Renal cortex interstitium (tissue), 11 donors: ENCODE data around the gene EMX1. TPM values are rescaled to one million over a fixed set of nuclear protein-coding genes. Genes with fewer than 3 reads are reported as not detected.

Source experiments
- DNase-seq, 11 donors: peaks; one replicate each; pipeline ENCODE4 v3.0.0-alpha.2; 2013; ENCODE audit warnings: low read depth in 9 of 11, low spot score in 4 of 11; ENCODE audit errors: extremely low read depth in 1 of 11
- polyA plus RNA-seq, 3 donors: library from polyadenylated mRNA; unstranded; fragments of 120-200 nt; gene quantifications; one replicate each; pipeline ENCODE4 v1.2.1, GENCODE V29; 2013; ENCODE audit not compliant: insufficient read length in 3 of 3

Gene EMX1
- polyA plus RNA-seq, 3 donors = 30.2 to 48.9 (median 43.7) TPM

DNA sequence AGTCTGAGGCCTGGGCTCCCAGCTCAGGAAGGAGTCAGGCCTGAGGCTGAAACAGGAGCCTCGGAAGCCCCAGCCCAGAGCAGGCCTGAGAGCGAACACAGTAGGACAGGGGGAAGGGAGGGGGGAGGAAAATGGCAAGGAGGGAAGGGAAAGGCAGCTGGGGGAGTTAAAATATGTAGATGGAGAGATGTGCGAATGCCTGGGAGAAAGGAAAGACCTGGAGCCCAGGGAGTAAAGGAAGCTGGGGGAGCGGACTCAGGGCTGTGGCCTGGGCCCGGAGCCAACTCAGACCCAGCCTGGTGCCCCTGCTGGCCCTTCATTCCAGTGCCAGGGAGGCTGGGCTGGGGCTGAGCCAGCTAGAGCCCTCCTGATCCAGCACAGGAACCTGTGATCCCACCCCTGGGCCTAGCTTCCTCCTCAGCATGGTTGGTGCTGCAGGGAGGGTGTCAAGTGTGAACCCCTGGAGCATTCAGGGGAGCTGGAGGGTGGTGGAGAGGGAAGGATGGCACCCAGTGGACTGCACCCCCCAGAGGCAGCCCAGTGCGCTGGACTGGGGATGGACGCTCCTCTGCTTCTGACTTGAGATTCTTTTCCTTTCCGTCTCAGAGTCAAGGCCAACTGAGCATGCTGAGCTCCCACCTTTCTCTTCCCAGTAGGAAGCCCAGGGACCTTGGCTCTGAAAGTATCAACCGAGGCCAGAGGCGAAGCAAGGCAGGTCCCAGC, 46.3 kb downstream of the EMX1 start:
- peak in 3 of 11 donors; percentile 40 to 55 (median 52) for DNase-seq

DNA sequence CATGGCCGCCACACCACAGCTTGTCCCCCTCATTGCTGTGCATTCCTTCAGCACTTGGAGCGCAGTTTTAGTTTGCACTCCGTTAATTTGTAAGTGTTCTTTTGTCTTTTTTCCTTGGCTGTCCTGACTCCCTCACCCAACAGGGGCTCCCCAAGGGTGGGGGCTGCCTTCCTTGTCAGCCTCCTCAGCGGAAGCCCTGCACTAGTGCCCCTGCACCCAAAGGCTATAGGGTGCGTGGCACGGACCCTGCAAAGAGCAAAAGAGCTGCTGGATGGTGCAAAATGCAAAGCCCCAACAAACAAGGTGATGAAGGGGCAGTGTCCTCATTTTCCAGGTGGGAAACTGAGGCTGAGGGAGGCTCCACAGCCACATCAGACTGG, 46.8 kb downstream of the EMX1 start:
- DNase-seq = no peak

DNA sequence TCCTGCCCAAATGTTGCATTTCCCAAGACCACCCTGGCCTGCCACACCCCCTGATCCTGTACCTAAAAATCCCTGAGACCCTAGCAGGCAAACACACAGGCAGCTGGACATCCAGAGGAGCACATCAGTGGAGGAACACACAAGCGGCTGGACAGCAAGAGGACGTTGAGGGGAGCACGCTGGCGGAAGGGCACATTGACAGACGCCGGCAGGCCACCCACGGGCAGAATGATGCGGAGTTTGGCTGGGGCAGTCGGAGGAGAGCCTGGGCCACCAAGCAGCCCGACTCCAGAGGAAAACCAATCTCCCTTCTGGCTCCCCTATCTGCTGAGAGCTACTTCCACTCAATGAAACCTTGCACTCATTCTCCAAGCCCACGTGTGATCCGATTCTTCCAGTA, 47.7 kb downstream of the EMX1 start:
- no peak for DNase-seq

DNA sequence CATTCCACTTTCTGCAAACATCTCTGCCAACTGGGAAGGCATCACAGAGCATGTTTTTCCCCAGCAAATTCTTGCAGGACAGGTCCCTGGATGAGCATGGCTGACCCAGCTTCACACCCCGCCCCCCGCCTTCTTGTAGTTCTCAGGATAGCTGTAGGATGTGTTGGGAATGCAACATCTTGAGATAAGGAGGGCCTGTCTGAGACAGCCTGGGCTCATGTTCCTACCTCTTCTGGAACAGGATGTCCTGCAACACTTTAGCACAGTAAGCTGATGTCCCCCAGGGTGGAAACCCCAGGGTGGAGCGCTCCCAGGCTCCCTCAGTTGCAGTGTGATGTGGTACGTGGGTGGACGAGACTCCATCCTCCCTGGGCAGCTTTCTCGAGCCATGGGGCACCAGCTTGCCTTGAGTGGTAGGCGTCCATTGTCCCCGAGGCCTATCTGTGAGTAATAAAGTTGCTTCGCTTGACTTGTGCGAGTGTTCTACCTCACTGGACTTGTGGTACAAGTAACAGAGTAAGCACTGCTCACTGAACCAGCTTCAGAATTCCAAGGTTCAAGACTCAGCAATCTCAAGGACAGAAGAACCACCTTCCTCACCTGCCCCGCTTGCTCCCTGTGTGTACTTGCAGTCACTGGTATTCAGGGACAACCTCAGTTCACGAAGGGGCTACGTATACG, 48.6 kb downstream of the EMX1 start:
- DNase-seq = no peak

DNA sequence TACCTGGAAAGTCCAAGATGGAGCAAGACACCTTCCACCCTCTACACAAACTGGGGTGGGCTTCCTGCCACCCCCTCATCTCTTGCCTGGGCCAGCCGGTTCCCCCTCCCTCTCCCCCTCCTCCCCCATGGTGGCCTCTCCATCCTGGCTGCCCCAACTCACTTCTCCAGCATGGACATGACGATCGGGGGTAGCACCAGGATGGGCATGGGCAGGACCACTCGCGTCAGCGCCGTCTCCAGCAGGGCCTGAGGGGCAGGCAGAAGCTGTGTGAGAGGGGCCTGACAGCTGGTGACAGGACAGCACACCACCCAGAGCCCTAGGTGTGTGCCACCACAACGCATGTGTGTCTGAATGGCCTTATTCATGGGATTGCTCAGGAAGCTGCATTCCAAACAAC, 51.0 kb downstream of the EMX1 start:
- no peak for DNase-seq

DNA sequence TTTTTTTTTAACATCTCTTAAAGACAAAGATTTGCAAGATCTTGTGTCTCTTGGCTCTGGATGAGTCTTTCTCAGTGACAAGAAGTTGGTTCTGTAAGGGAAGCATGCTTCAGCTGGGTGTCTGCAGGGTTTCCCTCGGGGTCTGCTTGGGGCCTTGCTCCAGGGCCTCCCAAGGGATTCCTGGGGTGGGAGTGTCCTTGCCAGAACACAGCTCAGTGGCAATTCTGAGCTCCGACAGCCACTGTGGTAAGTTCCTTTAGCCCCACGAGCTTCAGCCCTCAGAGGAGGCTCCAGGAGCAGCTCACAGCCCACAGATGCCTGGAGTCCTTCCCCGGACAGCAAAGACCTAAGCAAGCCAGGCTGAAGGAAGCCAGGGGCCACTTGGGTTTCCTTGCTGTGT, 52.4 kb downstream of the EMX1 start:
- DNase-seq = no peak

DNA sequence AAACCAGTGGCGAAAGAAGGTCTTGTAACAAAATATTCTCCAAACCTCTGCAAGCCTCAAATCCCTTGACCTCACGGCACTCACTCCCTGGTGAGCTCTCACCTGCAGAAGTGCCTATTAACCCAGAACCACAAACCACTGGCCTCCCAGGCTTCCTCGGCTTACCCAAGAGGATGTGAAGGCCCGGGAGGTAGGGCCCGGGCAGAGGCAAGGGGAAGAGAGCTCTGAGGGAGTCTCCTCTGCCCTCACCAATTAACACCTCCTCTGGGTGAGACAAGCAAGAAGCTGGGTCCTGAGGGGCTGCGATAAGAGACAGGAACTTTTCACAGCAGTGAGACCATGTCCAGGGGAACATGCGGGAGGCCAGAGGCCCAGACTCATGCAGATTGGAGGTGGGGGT, 53.7 kb downstream of the EMX1 start:
- DNase-seq = no peak

DNA sequence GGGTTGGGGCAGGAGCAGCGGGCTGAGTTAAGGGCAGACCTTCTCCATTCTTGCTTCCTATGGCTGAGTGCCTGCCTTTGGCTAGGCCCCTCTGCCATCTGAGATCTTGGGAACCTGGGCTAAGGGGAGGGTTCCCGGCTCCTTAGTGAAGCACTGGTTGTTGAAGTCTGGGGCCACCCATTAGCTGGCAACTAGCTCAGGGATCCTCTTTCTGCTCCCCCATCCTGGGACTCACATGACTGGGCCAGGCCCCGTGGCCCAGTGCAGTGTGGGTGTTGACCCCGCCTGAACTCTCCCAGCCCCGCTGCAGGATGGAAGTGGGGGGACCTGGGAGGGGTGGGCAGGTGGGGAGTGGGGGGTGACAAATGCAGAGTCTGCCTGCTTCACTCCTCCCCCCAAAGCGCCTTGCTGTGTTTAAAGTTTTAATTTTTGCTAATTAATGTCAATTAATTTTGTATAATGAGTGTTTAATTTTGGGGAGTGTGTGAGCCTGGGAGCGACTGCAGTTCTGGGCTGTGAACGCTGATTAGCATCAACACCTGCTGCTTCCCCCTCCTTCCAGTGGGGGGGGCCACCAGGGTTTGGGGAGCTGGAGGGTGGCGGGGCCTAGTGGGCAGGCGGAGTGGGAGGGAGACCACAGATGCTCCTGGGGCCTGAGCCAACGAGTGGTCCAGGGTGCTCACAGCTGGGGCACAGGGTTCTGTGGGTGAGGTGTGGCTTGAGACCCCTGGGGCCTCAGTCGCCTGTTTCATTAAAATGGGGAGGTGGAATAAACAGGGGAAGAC, 55.2 kb downstream of the EMX1 start:
- no peak for DNase-seq

DNA sequence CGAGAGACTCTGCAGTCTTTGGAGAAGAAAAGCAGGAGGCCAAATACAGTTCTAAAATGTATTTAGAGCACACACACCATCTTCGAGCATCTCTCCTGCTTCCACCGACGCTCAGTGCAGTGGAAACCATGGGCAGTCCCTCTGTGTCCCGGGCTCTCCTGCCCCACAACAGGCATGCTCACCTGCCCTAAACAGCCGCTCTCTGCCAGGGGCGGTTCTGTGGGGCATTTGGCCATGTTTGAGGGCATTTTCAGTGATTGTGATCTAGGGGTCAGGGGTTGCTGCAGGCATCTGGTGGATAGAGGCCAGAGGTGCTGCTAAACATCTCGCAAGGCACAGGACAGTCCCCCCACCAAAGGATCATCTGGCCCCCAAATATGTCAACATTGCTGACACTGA, 55.8 kb downstream of the EMX1 start:
- DNase-seq = no peak

DNA sequence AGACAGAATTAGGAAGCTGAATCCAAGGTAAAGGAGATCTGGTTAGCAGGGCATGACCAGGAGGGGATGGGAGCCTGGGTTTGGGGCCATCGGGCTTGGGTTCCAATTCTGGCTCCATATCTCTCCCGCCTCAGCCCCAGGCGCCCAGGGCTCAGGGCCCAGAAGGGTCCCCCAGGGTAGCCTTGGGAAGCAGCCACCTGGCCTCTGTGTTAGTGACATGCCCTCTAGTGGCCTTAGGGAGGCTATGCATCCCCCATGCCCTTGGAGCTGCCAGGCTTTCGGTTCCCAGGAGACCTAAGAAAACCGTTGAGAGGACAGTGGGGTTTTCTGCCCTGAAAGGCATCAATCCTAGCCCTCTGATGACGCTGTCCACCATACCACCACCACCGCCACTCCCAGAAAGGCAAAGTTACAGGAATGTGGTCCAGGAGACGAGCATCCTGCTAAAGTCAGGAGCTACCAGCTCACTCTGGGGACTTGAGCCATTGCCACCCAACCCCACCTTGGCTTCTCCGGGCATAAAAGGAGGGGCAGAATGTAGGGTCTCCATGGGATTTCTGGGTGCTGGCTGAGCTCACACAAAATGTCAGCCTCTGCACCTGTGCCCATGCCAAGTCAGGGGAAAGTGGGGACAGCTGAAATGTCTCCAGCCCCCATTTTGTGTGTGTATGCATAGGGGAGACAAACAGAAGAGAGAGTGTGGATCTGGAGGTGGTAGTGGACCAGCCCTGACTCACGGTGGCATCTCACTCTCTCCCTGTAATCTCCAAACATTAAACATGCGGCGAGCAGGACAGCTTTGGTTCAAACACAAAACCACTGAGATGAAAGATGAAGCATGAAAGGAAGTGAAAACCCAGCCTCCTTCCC, 56.5 kb downstream of the EMX1 start:
- DNase-seq = no peak

DNA sequence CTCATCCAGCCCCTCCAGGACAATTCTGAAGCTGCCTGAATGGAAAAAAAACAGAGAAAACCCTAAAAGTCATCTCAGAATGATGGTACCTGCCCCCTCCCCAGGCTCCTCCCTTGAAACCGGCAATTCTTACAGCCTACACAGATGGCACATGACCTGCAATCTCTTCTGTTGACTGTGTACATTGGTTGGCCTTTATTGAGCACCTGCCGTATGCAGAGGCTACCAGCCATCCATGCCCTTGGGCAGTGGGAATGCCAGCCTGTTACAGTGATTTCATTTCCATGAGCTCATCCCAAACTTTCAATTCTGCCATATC, 57.1 kb downstream of the EMX1 start:
- no peak for DNase-seq

DNA sequence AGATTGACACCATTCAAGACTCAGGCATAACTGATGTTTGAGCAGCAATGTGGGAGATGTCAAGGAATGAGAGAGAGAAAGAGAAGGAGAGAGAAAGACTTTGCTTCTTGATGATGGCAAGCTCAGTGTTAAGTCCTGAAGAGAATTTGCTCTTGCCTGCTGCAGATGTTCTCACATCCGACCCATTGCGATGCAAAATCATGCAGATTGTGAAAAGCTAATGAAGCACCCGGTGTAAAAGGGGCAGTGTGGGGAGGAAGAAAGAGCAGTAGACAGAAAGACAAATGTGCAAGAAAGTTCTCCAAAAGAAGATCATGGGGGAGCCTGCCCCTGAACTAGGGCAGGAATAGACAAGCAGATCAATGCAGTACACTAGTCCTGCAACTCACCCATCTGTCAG, 57.7 kb downstream of the EMX1 start:
- no peak for DNase-seq

DNA sequence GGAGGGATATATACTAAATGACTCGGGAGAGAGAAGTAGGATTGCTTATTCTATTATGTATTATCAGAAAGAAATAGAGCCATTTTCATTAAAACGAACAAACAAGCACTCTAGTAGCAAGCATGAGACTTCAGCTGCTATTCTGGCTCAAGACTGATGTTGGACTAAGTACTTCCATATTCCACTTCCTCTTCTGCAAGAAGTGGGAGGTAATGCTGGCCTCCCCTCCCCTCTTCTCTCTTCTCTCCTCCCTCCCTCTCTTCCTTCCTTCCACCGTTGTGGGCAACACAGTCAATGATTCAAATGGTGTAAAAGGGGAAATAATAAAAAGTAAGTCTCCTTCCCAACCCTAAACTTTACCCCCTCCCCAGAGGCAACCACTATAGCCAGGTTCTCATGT, 62.6 kb downstream of the EMX1 start:
- DNase-seq = no peak

DNA sequence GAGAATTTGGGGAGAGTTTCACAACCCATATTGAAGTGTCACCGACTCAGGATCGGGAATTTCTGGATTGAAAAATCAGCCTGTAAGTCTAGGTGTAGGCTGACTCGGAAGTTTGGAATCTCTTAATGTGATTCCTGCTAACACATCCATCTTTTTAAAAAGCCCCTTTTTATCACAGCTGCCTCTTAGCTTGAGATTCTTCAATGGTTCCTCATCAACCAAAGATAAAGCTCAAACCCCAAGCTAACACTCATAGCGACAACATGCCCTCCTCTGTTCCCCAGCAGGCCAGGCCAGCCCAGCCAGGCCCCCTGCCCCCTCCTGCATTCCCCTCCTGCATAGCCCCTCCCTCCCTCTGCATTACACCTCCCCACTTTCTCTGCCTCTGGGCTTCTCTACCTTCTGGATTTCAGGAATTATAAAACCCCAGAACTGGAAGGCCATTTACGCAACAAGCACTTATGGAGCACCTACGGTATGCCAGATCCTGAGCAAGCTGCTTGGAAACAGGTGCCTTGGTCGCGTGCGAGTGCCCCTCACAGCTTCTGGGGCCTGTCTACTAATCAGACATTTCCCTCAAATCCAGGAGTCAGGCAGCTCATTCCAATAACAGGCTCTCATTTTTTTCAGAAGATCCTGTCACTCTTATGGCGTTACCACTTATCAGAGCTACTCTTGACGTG, 63.4 kb downstream of the EMX1 start:
- DNase-seq = no peak

DNA sequence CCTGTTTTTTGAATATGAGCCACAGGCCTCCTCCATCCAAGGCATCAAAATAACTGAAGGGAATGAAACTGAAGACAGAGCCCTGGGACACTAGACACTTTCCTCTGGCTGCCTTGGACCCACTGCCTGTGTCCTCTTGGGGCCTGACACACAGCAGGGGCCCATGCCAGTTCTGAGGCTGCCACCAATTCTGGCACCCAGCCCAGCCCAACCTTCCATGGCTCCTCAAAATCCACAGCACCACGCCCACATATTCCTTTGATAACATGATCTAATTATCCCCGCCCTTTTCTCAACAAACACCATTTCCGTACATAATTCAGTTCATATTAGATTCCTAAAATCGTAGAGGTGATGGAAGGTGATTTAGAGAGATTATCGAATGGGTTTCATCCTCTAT, 64.2 kb downstream of the EMX1 start:
- no peak for DNase-seq

DNA sequence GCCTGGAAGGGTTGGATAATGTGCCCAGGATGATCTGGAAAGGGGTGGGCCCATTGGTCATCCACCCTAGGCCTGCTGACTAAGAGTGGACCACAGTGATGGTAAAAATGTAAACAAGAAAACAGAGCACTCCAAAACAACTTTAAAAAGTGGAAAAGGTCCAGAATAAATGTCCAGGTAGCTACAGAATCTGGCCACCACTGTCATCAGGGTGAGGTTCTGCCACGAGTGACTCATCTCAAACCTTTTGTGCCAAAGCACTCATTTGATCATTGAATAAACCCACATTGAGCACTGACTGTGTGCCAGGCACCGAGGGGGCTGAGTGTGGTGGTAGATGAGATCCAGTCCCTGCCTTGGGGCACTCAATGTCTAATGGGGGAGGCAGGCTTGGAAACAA, 64.9 kb downstream of the EMX1 start:
- no peak for DNase-seq

DNA sequence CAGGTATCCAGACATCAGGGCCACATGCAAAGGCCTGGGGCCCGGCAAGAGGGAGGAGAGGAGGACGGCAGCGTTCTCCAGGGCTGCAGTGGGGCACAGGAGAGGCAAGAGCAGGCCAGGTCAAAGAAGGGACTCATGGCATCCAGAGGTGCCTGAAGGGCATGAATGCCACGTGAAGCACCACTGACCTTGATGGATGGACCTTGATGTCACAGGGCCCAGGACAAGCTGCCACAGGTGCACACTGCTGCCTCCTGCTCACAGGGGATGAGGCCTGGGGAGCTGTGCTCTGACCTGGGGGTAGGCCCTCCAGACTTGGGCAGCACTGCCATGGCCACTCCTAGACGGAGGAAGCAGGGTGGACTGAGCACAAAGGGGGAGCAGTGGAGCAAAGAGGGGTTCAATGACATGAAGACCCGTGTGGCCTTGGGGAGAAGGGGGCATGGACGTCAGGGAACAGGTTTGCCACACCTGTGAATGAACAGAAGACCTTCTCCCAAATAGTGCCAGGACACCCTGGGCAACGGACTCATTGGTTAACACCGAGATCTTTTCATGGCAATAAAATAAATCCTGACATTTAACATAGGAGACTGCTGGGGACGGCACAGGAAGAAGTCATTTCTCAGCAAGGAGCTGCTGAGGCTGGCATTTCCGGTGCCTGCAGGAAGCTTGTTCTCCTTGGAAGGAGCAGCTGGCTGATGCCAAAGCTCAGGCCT, 65.6 kb downstream of the EMX1 start:
- DNase-seq = no peak

DNA sequence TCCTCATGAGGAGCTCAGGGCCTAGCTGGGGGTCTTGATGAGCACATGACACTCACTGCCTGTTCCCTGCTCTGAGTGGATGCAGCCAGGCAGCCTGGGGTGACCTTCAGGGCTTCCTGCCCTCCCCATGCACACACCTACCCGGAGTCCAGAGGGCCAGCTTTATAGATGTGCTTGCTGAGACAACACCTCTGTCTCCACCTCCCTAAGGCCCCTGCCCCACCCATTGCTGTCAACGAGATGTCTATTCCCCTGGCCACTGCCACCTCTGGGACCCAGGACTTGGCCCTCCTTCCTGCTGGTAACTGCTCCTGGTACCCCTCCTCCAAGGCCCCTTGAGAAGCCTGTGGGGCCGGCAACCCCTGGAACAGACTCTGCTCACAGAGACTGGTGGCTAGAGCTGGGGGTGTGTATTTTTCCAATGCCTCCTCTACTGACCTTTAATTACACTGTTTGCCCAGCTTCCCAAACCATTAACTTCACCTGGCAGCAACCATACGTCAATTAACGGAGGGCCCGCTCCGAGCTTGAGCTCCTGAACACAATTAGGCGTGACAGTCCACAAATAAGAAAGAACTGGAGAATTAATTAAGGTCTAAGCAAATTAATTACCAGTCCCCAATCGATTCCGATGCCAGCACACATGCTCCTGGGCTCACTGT, 66.3 kb downstream of the EMX1 start:
- DNase-seq = no peak
